ENCODE results near the gene DDB1. TPM values are rescaled to one million over a fixed set of nuclear protein-coding genes. Genes with fewer than 3 reads are reported as not detected.

The DDB1 gene
- polyA plus RNA-seq, 1 experiment, result 281 TPM

DNA sequence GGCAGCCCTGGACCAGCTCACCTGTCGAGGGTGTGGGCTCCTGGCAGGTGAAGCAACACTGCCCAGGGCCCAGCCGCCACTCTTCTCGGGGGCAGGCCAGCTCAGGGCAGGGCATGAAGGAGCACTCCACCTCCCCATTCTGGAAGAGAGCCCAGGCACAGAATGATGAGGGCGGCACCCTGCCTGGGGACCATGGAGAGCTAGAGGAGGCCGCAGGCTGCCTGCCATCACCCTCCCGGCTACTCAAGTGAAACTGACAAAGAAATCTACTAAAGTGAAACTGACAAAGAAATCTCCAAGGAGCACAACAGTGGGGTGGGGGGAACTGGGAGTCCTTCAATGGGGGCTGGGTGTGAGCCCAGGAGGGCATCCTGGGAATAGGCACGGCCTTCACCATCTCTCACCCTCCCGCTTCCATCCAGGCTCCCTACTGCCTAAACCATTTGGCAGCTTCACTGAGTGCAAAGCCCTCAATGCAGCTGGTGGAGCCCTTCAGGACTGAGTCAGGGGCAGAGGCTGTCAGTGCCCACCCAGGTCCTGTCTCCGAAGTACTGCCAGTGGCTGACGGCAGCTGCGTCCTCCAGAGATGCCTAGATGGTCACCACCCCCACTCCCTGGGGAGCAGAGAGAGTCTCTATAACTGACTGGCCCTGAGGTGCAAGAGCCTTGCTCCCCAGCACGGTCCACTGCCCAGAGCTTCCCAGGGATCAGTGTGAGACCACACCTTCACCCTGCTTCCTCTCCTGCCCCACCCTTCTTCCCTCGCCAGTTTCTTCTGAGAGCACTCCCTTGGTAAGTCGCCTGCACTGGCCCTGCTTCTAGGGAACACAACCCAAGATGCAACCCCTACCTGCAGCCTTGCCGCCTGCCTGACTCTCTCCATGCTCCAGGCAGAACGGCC is 59.5 kb downstream of the DDB1 start:
- H3K4me3 ChIP-seq (ENCODE audit: low read depth, low read length), result no peak overlapping the region
- no peak for DNase-seq (ENCODE audit: low read depth)
- CTCF ChIA-PET, result interaction anchor here (2.0 kb wide), 1 partner anchor 21 kb away, joined by 5 read pairs; the partner anchor contains the start of gene VWCE
- no peaks in the 10 kb centered on the region for H3K36me3 ChIP-seq (ENCODE audit: control insufficient read depth, insufficient read depth, low read length)
- no peaks in the 10 kb centered on the region for H3K27me3 ChIP-seq (ENCODE audit: control insufficient read depth, insufficient read depth, low read length)
- TF ChIP-seq, protein P1, sequence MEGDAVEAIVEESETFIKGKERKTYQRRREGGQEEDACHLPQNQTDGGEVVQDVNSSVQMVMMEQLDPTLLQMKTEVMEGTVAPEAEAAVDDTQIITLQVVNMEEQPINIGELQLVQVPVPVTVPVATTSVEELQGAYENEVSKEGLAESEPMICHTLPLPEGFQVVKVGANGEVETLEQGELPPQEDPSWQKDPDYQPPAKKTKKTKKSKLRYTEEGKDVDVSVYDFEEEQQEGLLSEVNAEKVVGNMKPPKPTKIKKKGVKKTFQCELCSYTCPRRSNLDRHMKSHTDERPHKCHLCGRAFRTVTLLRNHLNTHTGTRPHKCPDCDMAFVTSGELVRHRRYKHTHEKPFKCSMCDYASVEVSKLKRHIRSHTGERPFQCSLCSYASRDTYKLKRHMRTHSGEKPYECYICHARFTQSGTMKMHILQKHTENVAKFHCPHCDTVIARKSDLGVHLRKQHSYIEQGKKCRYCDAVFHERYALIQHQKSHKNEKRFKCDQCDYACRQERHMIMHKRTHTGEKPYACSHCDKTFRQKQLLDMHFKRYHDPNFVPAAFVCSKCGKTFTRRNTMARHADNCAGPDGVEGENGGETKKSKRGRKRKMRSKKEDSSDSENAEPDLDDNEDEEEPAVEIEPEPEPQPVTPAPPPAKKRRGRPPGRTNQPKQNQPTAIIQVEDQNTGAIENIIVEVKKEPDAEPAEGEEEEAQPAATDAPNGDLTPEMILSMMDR (IDR thresholded peaks at IDR 0.05; ENCODE audit: insufficient read depth, low read depth, low read length), result no peak
- POLR2A ChIA-PET, result no interaction called here

DNA sequence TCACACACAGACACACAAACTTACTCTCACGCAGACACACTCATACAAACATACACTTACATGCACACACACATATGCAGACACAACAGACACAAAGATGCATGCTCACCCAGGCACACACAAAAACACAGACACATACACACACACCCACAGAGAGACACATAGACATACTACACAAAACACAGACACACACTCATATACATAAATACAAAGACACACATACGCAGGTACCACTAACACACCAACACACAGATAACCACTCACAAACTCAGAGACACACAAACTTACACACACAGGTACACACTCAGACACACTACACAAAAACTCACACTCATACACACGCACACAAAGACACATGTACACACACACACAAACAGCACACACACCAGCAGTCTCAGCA is 60.2 kb downstream of the DDB1 start:
- CTCF ChIA-PET, result interaction anchor here (2.0 kb wide), 1 partner anchor 21 kb away, joined by 5 read pairs; the partner anchor contains the start of gene VWCE
- POLR2A ChIA-PET, result no interaction called here

DNA sequence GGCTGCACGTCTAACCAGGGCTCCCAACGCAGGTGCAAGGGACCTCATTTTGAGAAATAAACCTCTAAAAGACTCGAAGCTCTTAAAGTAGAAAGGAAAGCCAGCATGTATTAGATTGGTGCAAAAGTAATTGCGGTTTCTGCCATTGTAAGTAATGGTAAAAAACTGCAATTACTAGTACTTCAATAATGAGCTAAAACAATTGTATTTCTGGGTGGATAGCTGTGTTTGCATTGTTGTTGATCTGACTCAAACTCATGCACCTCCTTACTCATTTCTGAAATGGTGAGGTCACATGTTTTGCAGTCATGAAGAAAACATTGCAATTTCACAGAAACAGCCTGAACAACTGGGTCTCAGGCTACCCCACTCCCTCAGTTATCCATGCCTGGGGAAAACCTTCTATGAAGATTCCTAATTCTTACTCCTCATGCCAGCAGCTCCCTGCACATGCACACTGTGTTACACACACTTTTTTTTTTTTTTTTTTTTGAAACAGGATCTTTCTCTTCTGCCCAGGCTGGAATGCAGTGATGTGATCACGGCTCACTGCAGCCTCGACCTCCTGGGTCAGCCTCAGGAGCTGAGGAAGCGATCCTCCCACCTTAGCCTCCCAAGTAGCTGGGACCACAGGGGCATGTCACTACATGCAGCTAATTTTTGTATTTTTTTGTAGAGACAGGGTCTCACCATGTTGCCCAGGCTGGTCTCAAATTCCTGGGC is 62.4 kb downstream of the DDB1 start:
- ChIA-PET CTCF (interaction anchor here (0.7 to 2.1 kb wide), 4 partner anchors 9 to 115 kb away, joined by 4 to 6 read pairs (median 6); no protein-coding TSS in a partner anchor), POLR2A (interaction anchor here (0.7 kb wide), 2 partner anchors 10 to 11 kb away, joined by 5 to 6 read pairs; no protein-coding TSS in a partner anchor)
- Histone ChIP-seq H3K27me3 (ENCODE audit: control insufficient read depth, insufficient read depth, low read length) (no peaks in the 10 kb centered on the region), H3K4me3 (ENCODE audit: low read depth, low read length) (no peak overlapping the region), H3K36me3 (ENCODE audit: control insufficient read depth, insufficient read depth, low read length) (no peaks in the 10 kb centered on the region)
- TF ChIP-seq, protein P1 (IDR thresholded peaks at IDR 0.05; ENCODE audit: insufficient read depth, low read depth, low read length), result no peak
- peak; percentile 23 for DNase-seq (ENCODE audit: low read depth)

More for the DNA sequence above, 60.2 kb downstream of the DDB1 start:
- Histone ChIP-seq H3K4me3 (ENCODE audit: low read depth, low read length) (no peak overlapping the region), H3K27me3 (ENCODE audit: control insufficient read depth, insufficient read depth, low read length) (no peaks in the 10 kb centered on the region), H3K36me3 (ENCODE audit: control insufficient read depth, insufficient read depth, low read length) (no peaks in the 10 kb centered on the region)
- no peak for DNase-seq (ENCODE audit: low read depth)
- TF ChIP-seq, protein P1 (IDR thresholded peaks at IDR 0.05; ENCODE audit: insufficient read depth, low read depth, low read length), result no peak

DNA sequence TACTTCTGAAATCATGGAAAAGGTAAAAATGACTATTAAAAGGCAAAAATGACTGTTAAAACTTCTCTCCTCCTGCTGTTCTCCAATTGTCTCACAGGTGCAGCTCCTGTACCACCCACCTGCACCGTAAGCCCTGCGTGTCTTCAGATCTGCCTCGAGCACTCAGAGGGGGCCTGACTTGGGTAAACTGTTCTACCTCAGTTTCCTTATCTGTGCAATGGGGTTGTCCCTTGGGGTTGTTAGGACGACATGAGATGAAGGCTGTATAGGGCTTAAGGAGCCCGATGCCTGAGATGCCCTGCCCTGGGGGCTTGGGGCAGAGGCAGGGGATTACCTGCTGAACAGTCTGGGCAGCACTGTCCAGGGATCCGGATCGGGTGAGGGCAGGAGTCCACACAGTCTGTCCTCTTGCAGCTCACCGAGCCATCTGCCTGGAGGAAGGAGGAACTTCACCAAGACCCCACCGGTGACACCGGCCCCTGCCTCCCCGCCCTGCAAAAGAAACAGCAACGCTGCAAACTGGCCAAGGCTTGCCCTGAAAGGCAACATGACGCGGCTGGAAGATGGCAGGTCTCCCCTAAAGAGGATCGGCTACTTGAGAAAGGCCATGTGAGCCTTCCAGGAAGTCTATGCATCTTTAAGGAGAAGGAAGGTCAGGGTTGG is 64.2 kb downstream of the DDB1 start:
- no peak for DNase-seq (ENCODE audit: low read depth)
- TF ChIP-seq, protein P1 (IDR thresholded peaks at IDR 0.05; ENCODE audit: insufficient read depth, low read depth, low read length), result no peak
- Histone ChIP-seq H3K36me3 (ENCODE audit: control insufficient read depth, insufficient read depth, low read length) (no peaks in the 10 kb centered on the region), H3K4me3 (ENCODE audit: low read depth, low read length) (no peak overlapping the region), H3K27me3 (ENCODE audit: control insufficient read depth, insufficient read depth, low read length) (no peaks in the 10 kb centered on the region)
- POLR2A ChIA-PET, result no interaction called here
- CTCF ChIA-PET, result interaction anchor here (0.7 to 5.1 kb wide), 2 partner anchors 14 to 117 kb away, joined by 4 to 22 read pairs; no protein-coding TSS in a partner anchor
